ENCODE data around the gene ECHDC1.
"Not testable (repeated sequence)": the region's sequence is repeated elsewhere in the genome, so short reads cannot be mapped to it uniquely, and the experiment has no call there.

ECHDC1 gene, protein sequence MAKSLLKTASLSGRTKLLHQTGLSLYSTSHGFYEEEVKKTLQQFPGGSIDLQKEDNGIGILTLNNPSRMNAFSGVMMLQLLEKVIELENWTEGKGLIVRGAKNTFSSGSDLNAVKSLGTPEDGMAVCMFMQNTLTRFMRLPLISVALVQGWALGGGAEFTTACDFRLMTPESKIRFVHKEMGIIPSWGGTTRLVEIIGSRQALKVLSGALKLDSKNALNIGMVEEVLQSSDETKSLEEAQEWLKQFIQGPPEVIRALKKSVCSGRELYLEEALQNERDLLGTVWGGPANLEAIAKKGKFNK

DNA sequence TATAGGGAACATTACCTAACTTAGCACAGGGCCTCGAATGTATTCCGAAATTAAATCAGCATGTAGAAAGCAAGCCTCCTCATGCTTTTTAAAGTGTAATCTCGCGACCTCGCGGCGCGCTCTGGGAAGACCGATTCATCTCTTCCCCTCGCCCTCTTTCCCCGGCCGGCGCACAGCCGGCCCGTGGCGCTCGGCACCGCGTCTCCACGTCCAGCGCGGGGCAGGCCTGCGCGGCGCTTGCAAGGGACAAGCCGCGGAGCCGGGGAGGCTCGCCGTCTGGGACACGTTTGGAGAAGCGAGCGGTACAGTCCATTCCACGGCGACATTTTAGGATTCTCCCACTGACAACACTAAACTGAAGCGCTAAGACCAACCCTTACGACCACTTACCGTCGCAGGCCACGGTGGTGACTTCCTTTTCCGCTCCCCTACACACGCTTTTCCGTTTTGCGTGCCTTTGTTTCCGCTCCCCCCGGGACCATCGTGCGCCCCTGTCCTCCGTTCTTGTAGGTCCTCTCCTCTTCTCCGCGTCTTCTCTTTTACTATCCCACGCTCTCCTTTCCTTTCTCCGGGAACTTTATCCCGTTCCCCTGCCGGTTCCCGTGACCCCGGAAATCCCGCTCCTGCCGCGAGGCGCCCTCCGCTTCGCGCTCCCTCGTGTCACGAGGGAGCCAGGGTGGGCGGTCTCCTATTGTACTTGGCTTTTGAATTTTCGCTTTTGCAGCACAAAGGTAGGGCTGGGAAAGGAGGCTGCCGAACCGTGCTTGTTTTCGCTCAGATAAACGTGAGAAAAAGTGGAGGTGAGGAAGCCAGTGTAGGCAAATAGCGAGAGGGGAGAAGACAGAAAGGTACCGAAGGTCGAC lies at the start of gene ECHDC1:
Gene ECHDC1 (minus strand): TSS at position 664 of the 863 bp plus-strand sequence. CDS start 12,581 bp downstream, outside the sequence.
- peak; percentile 77 for DNase-seq (ENCODE audit: low read depth)

DNA sequence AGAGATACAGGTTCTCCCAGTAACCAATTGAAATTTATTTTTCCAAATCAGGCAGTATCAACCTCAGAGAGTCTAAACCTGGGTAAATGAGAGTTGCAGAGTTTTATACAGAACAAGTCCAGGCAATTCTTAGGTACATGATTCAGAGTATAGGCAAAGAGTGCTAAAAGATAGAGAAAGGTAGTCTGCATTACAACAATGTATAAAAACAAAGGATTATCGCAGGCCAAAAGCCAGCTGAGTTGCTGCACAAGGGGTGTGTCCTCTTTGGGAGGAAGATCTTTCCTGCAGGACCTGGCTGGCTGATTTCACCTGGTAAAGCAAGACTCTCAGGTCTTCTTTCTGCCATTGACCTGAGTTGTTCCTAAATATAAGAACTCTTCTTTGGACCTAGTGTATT lies 48.9 kb upstream of the ECHDC1 start:
- no peak for DNase-seq (ENCODE audit: low read depth)

DNA sequence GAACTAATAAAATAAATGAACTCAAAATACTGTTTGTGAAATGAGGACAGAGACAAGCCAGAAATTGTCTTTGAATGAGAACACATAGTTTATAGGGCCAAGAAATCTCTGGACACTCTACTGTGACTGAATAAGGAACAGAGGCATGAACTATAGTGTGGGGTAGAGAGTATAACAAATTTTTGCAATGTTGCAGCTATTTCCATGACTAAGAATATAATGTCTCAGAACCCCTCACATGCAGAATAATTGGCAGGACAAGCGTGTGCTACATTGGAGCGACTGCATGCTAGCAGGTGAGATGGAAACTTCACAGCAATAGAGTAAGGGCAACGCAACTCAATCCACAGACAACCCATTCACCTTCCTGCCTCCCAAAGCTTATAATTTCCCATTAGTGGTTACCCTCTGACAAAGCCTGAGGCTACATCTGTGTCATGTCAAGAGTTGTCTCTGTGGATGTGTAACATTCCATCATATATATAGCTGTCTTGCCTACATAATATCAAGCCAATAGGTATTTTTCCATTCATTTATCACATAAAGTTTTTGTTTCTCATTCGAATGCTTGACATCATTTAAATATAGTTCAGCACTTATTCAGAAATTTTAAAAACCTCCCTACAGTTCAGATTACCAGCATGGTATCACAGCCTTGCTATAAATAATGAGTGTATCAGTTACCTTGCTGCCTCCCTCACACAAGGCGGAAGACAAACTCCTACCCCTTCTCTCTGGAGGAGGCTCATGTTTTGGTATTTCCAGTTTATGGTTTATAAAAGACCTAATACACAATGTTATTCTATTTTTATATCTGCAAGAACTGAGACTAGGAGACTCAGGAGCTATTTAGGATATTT lies 47.9 kb upstream of the ECHDC1 start:
- no peak for DNase-seq (ENCODE audit: low read depth)

DNA sequence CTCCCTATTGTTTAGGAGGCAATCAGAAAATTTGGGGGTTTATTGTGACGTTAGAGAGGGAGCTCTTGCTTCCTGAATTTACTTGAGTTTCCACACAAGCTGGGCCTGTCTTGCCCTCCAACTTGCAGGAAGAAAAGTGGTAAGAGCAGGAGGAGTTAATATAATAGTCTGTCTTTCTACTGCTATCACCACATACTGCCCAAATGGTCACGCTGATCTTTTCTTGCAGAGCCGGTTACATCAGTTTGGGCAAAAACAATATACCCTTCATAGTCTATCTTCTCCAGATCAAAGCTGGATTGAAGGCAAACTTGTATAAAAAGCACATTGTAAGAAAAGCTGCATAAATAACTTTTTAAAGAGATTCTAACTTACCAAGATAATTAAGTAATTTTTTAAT lies 46.3 kb upstream of the ECHDC1 start:
- no peak for DNase-seq (ENCODE audit: low read depth)

DNA sequence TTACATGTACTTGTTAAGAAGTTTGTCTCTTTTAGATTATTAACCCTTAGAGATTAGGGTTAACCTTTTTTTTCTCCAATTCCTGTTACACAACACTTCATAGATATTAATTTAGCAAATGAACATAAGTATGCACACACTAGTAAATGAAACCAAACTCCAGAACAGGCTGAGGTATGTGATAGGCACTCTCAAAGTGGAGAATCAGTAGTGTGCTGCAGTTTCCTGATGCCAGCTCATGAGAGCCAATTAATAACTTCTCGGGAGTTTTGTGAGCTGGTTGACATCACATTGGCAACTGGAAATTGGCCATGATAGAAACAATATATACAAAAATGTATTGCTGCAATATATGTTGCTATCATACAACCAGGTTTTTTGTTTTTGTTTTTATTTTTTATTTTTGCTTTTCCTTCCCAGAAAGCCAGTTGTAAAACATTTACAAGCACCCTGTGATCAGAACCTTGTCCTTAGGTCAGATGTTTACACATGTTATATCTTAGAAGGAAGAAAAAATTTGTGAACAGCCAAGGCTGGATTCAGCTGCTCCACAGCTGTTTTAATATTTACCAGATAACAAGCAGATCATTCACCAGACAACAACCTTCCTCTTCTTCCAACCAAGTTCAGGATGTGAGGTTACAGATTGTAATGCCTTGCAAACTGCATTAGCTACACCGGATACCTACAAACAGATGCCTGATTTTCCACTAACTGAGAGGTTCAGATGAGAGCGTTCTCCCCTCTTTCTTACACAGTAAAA lies 42.4 kb upstream of the ECHDC1 start:
- no peak for DNase-seq (ENCODE audit: low read depth)

DNA sequence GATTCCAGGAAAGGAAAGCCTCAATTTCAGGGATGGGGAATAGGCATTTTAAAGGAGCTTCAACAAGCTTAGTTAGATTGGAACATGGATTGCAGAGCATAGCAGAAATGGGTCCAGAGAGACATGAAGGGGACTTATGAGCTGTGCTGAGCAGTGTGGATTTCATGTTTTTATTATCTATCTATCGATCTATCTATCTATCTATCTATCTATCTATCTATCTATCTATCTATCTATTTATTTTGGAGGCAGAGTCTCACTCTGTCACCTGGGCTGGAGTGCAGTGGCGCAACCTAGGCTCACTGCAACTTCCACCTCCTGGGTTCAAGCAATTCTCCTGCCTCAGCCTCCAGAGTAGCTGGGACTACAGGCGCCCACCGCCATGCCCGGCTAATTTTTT lies 41.4 kb upstream of the ECHDC1 start:
- DNase-seq (ENCODE audit: low read depth): not testable (repeated sequence)

DNA sequence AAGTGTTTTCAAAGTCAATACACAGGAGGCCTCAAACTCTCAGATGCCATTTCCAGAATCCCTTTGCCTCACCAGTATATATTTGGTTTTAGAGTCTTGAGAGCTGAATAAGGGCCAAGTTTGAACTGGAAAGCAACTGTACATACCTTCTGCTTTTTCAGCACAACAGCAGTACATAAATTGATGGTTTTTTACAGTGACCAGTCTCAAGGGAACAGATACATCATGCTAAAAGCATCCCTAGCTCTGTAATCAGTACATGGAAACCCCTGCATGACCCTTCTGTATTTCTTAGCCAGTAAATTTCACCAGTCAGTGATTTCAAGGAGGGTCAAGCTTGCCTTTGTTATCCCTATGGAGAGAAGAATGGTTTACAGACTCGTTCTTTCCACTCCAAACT lies 40.6 kb upstream of the ECHDC1 start:
- peak; percentile 57 for DNase-seq (ENCODE audit: low read depth)

DNA sequence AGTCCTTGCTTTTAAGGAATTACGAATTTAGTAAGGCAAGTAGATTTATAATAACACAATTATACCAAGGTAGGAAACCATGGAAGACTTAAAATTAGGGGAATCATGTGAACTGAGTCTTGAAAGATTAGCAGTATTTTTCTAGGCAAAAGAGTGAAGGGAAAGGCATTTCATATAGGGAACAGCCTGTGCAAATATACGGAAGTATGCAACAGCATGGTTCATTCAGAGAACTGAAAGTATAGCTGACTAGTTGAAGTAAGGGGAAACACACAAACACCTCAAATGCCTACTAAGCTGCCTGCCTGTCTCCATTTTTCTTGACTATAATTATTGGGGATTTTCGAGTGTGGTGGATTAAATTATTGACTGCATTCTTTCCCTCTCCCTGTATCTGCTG lies 39.0 kb upstream of the ECHDC1 start:
- DNase-seq (ENCODE audit: low read depth): no peak

DNA sequence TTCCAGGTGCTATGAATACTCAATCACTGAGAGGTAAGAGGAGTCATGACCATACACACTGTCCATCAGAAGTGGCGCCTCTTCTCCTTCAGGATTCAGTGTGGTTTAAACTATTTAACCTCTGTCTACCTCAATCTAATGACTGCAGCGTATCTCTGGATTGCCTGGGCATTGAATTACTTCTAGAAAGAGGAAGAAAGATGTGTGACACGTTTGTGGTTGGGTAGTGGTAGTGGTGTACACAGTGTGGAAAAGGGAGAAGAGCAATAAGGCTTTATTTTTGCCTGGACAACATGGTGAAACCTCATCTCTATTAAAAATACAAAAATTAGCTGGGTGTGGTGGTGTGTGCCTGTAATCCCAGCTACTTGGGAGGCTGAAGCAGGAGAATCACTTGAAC lies 38.0 kb upstream of the ECHDC1 start:
- DNase-seq (ENCODE audit: low read depth): no peak

DNA sequence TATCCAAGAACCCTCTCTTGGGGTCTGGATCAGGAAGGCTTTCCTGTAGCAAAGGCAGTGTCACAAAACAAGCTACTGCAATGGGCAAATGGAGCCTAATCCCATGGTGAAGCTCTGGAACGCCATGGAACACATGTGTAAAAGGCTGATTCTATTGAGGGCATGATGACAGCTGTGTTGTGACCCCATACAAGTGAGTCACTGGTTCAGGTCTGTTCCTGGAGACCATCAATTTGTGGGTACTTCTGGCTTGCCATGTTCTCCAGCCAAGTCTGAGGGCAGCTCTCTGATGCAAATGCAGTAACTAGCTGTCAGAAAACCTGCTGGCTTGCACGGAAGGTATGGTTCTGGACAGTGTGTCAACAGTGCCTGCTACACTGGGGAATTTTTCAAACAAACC lies 33.3 kb upstream of the ECHDC1 start:
- DNase-seq (ENCODE audit: low read depth): no peak

DNA sequence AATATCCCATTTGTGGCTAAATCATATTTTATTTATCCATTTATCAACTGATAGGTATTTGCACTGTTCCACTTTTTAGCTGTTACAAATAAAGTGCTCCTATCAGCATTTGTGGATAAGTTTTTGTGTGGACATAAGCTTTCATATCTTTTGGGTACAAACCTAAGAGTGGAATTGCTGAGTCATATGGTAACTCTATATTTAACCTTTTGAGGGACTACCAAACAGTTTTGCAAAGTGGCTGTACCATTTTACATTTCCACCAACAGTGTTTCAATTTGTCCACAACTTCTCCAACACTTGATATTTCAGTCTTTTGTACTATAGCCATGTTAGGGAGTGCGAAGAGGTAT lies 23.6 kb upstream of the ECHDC1 start:
- peak; percentile 45 for DNase-seq (ENCODE audit: low read depth)

DNA sequence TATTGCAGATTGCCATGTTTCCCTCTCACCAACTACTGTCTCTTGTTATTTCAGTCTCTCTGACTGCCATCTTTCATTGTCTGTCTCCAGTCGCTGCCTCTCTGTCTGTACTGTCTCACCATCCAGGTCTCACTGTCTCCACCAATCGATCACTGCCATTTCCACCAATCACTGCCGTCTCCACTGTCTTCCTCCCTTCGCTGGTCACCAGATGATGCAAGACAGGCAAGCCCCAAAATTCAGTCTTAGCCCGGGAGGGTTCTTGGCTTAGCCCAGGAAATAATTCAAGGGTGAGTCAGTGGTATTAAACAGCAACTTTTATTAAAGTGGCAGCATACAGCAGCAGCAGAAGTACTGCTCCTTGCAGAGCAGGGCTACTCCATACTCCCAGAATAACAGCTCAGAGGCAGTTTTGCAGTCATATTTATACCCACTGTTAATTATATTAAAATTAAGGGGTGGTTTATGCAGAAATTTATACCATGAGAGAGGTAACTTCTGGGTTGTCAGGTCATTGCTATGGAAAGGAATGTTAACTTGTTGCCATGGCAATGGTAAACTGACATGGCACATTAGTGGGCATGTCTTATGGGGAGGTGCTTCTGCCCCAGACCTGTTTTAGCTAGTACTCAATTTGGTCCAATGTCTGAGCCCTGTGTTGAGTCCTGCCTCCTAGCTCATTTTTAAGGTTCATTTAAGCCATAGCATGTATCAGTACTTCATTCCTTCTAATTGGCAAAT lies 23.0 kb upstream of the ECHDC1 start:
- DNase-seq (ENCODE audit: low read depth): peak; percentile 99

DNA sequence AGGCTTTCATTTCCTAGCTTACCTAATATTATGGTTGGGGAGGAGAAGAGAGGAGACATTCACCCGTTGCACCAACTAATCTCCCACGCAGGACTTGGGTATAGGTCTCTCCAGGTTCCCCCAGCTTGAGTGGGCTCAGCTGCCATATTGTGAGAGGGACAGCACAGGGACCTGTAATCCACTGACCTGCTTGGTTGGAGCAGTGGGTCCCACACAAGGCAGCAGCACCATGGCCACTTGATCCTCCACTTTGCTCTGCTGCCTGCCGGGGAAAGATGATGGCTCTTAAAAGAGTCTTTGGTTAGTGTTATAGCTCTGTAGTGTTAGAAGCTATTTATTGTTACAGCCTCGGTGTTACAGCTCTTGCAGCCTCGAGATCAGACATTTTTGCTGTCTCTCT lies 22.5 kb upstream of the ECHDC1 start:
- DNase-seq (ENCODE audit: low read depth): no peak

DNA sequence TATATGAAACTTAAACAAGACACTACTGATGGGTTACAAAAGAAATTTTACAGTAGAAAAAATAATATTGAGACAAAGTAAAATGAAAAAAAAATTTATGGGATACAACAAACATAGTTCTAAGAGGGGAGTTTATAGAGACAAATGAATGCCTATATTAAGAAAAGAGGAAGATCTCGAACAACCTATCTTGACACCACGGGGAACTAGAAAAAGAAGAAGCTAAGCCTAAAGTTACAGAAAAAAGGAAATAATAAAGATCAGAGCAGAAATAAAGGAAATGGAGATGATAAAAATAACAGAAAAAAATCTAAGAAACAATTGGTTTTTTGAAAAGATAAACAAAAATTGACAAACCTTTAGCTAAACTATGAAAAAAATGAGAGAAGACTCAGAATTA lies 9.1 kb upstream of the ECHDC1 start:
- no peak for DNase-seq (ENCODE audit: low read depth)

DNA sequence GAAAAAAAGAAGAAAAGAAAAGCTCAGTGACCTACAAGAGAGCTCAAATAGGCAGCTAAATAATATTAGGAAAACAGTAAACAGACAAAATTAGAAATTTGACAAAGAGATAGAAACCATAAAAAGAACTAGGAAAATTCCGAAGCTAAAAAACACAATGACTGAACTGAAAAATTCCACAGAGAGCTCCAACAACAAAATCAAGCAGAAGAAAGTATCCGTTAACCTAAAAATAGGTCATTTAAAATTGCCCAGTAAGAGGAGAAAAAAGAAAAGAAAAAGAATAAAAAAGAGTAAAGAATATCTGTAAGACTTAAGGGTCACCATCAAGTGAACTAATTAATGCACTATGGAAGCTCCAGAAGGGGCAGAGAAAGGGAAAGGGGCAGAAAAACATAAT lies 6.6 kb upstream of the ECHDC1 start:
- no peak for DNase-seq (ENCODE audit: low read depth)

DNA sequence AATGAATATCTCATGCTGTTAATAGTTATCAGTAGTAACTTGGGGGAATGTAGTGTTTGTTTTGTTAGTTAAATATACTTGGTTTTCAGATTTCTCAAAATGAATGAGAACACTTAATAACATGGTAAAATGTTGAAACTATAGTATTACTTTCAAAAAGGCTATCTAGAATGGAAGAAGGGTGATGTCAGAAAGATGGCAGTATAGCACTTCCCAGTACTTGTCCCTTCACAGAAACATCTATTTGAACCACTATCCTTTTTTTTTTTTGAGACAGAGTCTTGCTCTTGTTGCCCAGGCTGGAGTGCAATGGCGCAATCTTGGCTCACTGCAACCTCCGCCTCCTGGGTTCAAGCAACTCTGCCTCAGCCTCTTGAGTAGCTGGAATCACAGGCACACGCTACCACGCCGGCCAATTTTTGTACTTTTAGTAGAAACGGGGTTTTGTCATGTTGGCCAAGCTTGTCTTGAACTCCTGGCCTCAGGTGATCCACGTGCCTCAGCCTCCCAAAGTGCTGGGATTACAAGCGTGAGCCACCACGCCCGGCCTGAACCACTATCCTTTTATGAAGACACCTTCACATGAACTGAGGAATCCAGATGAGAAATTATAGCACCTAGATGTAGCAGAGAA lies 4.7 kb upstream of the ECHDC1 start:
- no peak for DNase-seq (ENCODE audit: low read depth)

DNA sequence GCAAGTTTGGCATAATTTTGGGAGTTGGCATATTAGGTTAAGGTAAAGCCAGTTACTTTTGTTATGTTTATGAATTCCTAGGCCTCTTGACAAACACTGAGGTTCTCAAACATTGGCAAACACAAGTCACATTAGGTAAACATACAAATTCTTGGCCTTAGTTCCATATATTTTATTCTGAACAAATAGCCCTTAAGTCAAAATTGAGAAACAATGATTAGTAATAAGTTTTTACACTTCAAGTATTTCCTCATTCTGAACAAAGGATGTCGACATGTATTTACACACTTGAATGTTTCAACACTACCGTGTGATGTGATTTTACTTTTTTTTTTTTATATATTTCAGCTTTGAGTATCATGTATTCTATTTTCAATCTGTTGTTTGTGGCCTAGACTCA lies 3.8 kb upstream of the ECHDC1 start:
- peak; percentile 75 for DNase-seq (ENCODE audit: low read depth)

DNA sequence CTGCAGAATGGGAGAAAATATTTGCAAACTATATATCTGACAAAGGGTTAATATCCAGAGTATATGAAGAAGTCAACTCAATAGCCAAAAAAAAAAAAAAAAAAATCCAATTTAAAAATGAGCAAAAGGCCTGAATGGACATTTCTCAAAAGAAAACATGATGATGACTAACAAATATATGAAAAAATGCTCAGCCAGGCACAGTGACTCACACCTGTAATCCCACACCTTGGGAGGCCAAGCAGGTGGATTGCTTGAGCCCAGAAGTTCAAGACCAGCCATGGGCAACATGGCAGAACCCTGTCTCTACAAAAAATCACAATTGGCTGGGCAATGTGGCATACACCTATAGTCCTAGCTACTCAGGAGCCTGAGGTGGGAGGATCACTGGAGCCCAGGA lies 2.1 kb upstream of the ECHDC1 start:
- DNase-seq (ENCODE audit: low read depth): no peak

DNA sequence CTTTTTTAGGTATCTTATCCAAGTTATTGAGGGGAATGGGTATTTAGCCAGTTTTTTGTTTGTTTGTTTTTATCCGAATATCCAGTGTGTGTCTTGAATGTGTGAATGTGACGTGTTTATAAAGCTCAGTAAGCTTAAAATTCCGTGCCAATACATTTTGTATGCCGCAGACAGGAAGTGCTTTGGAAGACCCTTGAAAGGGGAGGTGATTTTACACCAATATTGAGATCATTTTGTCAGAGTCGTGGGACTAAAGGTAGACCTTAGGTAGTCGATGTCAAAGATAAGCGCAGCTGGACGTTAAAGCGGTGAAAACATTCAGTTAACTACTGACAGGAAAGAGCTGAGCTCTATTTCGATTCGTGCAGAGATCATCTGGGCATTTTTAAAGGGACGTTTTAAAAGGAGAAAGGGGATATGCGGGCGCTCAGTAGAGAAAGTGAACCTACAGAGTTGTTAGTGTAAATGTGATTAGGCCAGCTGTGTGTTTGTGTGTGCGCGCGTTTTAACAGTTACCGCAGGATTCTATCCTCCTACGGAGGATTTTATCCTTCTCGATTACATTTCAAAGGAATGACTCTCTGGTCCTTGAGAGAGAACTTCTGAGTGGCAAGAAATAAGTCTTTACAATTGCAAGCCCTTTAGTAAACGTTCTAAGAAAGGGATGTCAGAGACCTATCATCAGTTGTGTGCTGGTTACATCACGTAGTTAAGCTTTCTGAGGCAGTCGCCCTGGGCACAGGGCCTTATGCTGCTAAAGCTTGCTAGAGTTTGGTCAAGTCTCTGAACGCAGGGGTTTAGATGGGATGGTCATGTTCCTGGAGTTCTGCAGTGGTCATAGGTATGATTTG lies 625 bp upstream of the ECHDC1 start:
- DNase-seq (ENCODE audit: low read depth): peak; percentile 60

Measured in iris pigment epithelial cell (primary cell).